Gastrocnemius medialis (tissue), 4 donors: Measurements from ENCODE around the gene SLC8A3.

Experiments used
- POLR2A ChIP-seq, 2 donors: fragments of 450-650 bp; IDR thresholded peaks; one replicate each; pipeline ENCODE4 v1.6.1; 2017; ENCODE audit warnings: antibody characterized with exemption in 2 of 2, mild to moderate bottlenecking in 2 of 2, moderate library complexity in 2 of 2
- TF ChIP-seq, protein P1 (sequence below), 5 experiments: fragments of 450-650 bp in 3 of 5; fragments of 200-600 bp in 2 of 5; sonication (generic) in 2 of 5; IDR thresholded peaks in 4 of 5; conservative IDR thresholded peaks in 1 of 5; 1 replicate in 4 of 5; 2 replicates in 1 of 5; pipeline ENCODE4 v1.5.1; 2016 to 2019; ENCODE audit warnings: antibody characterized with exemption in 5 of 5, mild to moderate bottlenecking in 3 of 5, moderate library complexity in 3 of 5

DNA sequence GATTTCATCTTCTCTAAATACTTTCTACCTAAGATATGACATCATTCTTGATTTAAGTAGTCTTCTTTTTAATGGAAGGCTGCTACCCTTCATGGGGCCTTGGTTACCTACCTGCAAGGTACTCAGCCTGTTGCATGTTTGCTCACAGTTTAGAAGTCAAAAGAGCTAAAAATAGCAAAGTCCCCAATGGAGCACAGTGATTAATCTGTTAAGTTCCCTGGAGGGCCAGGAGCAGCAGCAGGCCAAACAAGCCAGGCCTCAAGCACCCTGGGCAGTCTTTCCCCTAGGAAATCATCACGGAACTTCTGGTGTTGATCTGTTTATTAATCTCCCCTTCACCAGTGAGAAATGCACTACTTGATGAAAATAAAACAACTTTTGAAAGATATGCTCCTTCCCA, 24.0 kb upstream of the SLC8A3 start:
- TF ChIP-seq, protein P1, sequence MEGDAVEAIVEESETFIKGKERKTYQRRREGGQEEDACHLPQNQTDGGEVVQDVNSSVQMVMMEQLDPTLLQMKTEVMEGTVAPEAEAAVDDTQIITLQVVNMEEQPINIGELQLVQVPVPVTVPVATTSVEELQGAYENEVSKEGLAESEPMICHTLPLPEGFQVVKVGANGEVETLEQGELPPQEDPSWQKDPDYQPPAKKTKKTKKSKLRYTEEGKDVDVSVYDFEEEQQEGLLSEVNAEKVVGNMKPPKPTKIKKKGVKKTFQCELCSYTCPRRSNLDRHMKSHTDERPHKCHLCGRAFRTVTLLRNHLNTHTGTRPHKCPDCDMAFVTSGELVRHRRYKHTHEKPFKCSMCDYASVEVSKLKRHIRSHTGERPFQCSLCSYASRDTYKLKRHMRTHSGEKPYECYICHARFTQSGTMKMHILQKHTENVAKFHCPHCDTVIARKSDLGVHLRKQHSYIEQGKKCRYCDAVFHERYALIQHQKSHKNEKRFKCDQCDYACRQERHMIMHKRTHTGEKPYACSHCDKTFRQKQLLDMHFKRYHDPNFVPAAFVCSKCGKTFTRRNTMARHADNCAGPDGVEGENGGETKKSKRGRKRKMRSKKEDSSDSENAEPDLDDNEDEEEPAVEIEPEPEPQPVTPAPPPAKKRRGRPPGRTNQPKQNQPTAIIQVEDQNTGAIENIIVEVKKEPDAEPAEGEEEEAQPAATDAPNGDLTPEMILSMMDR (IDR thresholded peaks at IDR 0.05 in 4 of 5, conservative IDR thresholded peaks at IDR 0.05 in 1 of 5) = no peak
- TF ChIP-seq POLR2A (IDR thresholded peaks at IDR 0.05) = no peak
